NCI-H526 (cell line): ENCODE measurements around the gene RETREG1.
"Not testable (repeated sequence)": the region's sequence is repeated elsewhere in the genome, so short reads cannot be mapped to it uniquely, and the experiment has no call there.

Experiments
- DNase-seq, 2 experiments: peaks; one replicate each; lab custom pipeline; 2025; lab: John Stamatoyannopoulos, UW

The RETREG1 gene

GRCh38 chr5:16487456-16487855 is 129.3 kb downstream of the RETREG1 start:
- DNase-seq = no peak

- DNase-seq = no peak
Observed at GRCh38 chr5:16486711-16487111, 130.1 kb downstream of the RETREG1 start.

- no peak for DNase-seq
Observed at GRCh38 chr5:16485656-16486055, 131.1 kb downstream of the RETREG1 start.

- DNase-seq = no peak
Observed at GRCh38 chr5:16484081-16484480, 132.7 kb downstream of the RETREG1 start.

GRCh38 chr5:16483361-16483760 is 133.4 kb downstream of the RETREG1 start:
- no peak for DNase-seq

- DNase-seq = no peak
Observed at GRCh38 chr5:16482891-16483290, 133.9 kb downstream of the RETREG1 start.

GRCh38 chr5:16480821-16481538 is 135.8 kb downstream of the RETREG1 start:
- DNase-seq = no peak

- DNase-seq = no peak
Observed at GRCh38 chr5:16480144-16480543, 136.7 kb downstream of the RETREG1 start.

GRCh38 chr5:16477541-16477940 is 139.3 kb downstream of the RETREG1 start:
- no peak for DNase-seq

- not testable (repeated sequence) for DNase-seq
Observed at GRCh38 chr5:16476417-16476816, 140.4 kb downstream of the RETREG1 start.

GRCh38 chr5:16471387-16471786 is 145.4 kb downstream of the RETREG1 start:
- DNase-seq = no peak

GRCh38 chr5:16467363-16468219 is 149.2 kb downstream of the RETREG1 start:
- DNase-seq = no peak

- peak; percentile 86 to 95 for DNase-seq
Observed at GRCh38 chr5:16465544-16466432, 151.0 kb downstream of the RETREG1 start, which contains the start of gene ZNF622. TSS of gene ZNF622 (minus strand) at chr5:16465800. CDS start at chr5:16465665, 135 bp downstream.

GRCh38 chr5:16464664-16465543 is 151.9 kb downstream of the RETREG1 start:
- DNase-seq = no peak

GRCh38 chr5:16464231-16464630 is 152.6 kb downstream of the RETREG1 start:
- no peak for DNase-seq

- no peak for DNase-seq
Observed at GRCh38 chr5:16461782-16462181, 155.0 kb downstream of the RETREG1 start.

GRCh38 chr5:16461026-16461425 is 155.8 kb downstream of the RETREG1 start:
- DNase-seq = no peak

- DNase-seq = no peak
Observed at GRCh38 chr5:16459451-16459850, 157.3 kb downstream of the RETREG1 start.

GRCh38 chr5:16457853-16458252 is 158.9 kb downstream of the RETREG1 start:
- DNase-seq = no peak

GRCh38 chr5:16457451-16457850 is 159.3 kb downstream of the RETREG1 start:
- no peak for DNase-seq
